ENCODE measurements around the gene HSD11B1. TPM values are rescaled to one million over a fixed set of nuclear protein-coding genes. Genes with fewer than 3 reads are reported as not detected.

HSD11B1 gene
- polyA plus RNA-seq, 1 donor from 2014 or later: not detected

- Histone ChIP-seq H3K27ac (ENCODE audit: low read length) (no peak overlapping the region), H3K9me2 (ENCODE audit: insufficient read depth, low read length) (no peaks in the 10 kb centered on the region), H3K27me3 (ENCODE audit: insufficient read depth, low read depth, low read length) (no peaks in the 10 kb centered on the region), H4K20me1 (ENCODE audit: insufficient read depth) (no peaks in the 10 kb centered on the region), H3K79me2 (replicated peaks; ENCODE audit: insufficient read depth, low read length) (no peaks in the 10 kb centered on the region), H3F3A (ENCODE audit: insufficient read depth, low read length, poor library complexity, severe bottlenecking) (no peaks in the 10 kb centered on the region), H3K9me3 (ENCODE audit: low read length) (no peaks in the 10 kb centered on the region), H2AFZ (ENCODE audit: low read depth, low read length) (no peak overlapping the region), H3K9ac (ENCODE audit: low read length) (no peak overlapping the region), H3K36me3 (ENCODE audit: insufficient read depth, low read length) (no peaks in the 10 kb centered on the region), H3K4me3 (ENCODE audit: low read length) (no peak overlapping the region), H3K4me2 (ENCODE audit: low read length) (no peak overlapping the region)
- no peak for TF ChIP-seq TAF1 (IDR thresholded peaks at IDR 0.05; ENCODE audit: low read depth)
- no peak for TF ChIP-seq POLR2AphosphoS5 (IDR thresholded peaks at IDR 0.05)
- no peak for TF ChIP-seq EZH2 (IDR thresholded peaks at IDR 0.05; ENCODE audit: borderline replicate concordance, insufficient read depth, low read length, poor library complexity, severe bottlenecking)
- no peak for TF ChIP-seq SMC3 (conservative IDR thresholded peaks at IDR 0.05; ENCODE audit: poor library complexity)
- no peak for TF ChIP-seq RAD21 (conservative IDR thresholded peaks at IDR 0.05)
- TF ChIP-seq CTCF (IDR thresholded peaks at IDR 0.05; ENCODE audit: poor library complexity, severe bottlenecking): no peak
- TF ChIP-seq EP300 (conservative IDR thresholded peaks at IDR 0.05; ENCODE audit: poor library complexity, severe bottlenecking): no peak
- TF ChIP-seq MXI1 (conservative IDR thresholded peaks at IDR 0.05; ENCODE audit: poor library complexity, severe bottlenecking): no peak
- TF ChIP-seq, protein P1, sequence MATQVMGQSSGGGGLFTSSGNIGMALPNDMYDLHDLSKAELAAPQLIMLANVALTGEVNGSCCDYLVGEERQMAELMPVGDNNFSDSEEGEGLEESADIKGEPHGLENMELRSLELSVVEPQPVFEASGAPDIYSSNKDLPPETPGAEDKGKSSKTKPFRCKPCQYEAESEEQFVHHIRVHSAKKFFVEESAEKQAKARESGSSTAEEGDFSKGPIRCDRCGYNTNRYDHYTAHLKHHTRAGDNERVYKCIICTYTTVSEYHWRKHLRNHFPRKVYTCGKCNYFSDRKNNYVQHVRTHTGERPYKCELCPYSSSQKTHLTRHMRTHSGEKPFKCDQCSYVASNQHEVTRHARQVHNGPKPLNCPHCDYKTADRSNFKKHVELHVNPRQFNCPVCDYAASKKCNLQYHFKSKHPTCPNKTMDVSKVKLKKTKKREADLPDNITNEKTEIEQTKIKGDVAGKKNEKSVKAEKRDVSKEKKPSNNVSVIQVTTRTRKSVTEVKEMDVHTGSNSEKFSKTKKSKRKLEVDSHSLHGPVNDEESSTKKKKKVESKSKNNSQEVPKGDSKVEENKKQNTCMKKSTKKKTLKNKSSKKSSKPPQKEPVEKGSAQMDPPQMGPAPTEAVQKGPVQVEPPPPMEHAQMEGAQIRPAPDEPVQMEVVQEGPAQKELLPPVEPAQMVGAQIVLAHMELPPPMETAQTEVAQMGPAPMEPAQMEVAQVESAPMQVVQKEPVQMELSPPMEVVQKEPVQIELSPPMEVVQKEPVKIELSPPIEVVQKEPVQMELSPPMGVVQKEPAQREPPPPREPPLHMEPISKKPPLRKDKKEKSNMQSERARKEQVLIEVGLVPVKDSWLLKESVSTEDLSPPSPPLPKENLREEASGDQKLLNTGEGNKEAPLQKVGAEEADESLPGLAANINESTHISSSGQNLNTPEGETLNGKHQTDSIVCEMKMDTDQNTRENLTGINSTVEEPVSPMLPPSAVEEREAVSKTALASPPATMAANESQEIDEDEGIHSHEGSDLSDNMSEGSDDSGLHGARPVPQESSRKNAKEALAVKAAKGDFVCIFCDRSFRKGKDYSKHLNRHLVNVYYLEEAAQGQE (IDR thresholded peaks at IDR 0.05; ENCODE audit: borderline replicate concordance): no peak
Measured at GRCh38 chr1:209766051-209766450, 61.4 kb downstream of the HSD11B1 start.

DNA sequence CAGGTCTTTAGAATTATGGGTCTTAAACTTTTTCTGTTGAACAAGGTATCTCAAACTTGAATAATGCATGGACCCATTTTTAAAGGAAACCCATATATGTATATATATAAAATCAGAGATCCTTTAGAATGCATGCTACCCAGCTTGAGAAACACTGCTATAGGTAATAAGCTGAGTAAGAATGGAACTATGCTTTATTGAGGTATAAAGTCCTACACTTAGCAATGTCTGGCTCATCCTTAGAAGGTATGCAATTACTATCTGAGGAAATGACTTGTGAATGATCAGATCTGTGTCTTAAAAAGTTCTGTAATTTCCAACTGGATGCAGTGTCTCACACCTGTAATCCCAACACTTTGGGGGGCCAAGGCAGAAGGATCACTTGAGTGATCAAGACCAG is 62.5 kb downstream of the HSD11B1 start:
- Histone ChIP-seq H3F3A (ENCODE audit: insufficient read depth, low read length, poor library complexity, severe bottlenecking) (no peaks in the 10 kb centered on the region), H3K27me3 (ENCODE audit: insufficient read depth, low read depth, low read length) (no peaks in the 10 kb centered on the region), H3K27ac (ENCODE audit: low read length) (no peak overlapping the region), H3K79me2 (replicated peaks; ENCODE audit: insufficient read depth, low read length) (no peaks in the 10 kb centered on the region), H3K9me3 (ENCODE audit: low read length) (no peaks in the 10 kb centered on the region), H2AFZ (ENCODE audit: low read depth, low read length) (no peak overlapping the region), H3K4me2 (ENCODE audit: low read length) (no peak overlapping the region), H3K9me2 (ENCODE audit: insufficient read depth, low read length) (no peaks in the 10 kb centered on the region), H3K36me3 (ENCODE audit: insufficient read depth, low read length) (no peaks in the 10 kb centered on the region), H4K20me1 (ENCODE audit: insufficient read depth) (no peaks in the 10 kb centered on the region), H3K4me3 (ENCODE audit: low read length) (no peak overlapping the region), H3K9ac (ENCODE audit: low read length) (no peak overlapping the region)
- TF ChIP-seq POLR2AphosphoS5 (IDR thresholded peaks at IDR 0.05): no peak
- TF ChIP-seq EZH2 (IDR thresholded peaks at IDR 0.05; ENCODE audit: borderline replicate concordance, insufficient read depth, low read length, poor library complexity, severe bottlenecking): no peak
- TF ChIP-seq RAD21 (conservative IDR thresholded peaks at IDR 0.05): no peak
- TF ChIP-seq TAF1 (IDR thresholded peaks at IDR 0.05; ENCODE audit: low read depth): no peak
- no peak for TF ChIP-seq SMC3 (conservative IDR thresholded peaks at IDR 0.05; ENCODE audit: poor library complexity)
- TF ChIP-seq MXI1 (conservative IDR thresholded peaks at IDR 0.05; ENCODE audit: poor library complexity, severe bottlenecking): no peak
